ENCODE results near the gene MAEA. TPM values are rescaled to one million over a fixed set of nuclear protein-coding genes. Genes with fewer than 3 reads are reported as not detected.

Gene MAEA
- total and polyA plus RNA-seq, 2 of the 8 experiments (the other 6 are each of a cell fraction or from before 2014, with no cell fraction given), result 75.8 to 133 TPM

DNA sequence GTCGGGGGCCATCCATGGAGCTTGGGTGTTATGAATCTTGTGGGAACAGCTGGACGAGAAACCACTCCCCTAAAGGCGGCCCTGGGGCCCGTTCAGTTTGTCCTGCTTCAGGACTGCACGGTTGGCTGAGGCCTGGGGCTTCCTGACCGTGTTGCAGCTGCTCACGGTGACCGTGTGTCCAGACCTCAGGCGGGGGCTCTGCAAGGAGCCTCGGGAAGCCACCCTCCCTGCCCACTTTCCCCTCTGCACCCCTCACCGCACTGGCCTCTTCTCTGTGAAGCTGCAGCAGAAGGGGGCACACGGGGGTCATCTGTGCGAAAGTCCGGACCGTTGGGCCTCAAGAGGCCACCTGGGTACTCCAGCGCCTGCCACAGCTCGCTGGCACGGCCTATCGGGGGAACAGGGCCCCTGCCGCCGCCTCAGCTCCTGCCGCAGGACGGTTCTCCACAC, 86.7 kb downstream of the MAEA start (continued):
- no peak for TF ChIP-seq CHD1 (IDR thresholded peaks at IDR 0.05; ENCODE audit: low read depth, low read length)

Measured in H1 (cell line).